H1 (cell line): Measurements from ENCODE around the gene BACE2.

ENCODE experiments used
- CEBPB ChIP-seq: IDR thresholded peaks from 2 replicates; pipeline ENCODE4 v1.6.1; 2012; ENCODE audit warnings: low read depth, low read length
- EP300 ChIP-seq, 2 experiments: IDR thresholded peaks; 1 replicate in 1 of 2; 2 replicates in 1 of 2; pipeline ENCODE4 v1.6.1; 2011 to 2012; ENCODE audit warnings: low read depth in 2 of 2, low read length in 2 of 2, mild to moderate bottlenecking in 2 of 2, borderline replicate concordance in 1 of 2, inconsistent platforms in 1 of 2, moderate library complexity in 1 of 2
- EZH2 ChIP-seq: fragments of 200-600 bp; sonication (generic); IDR thresholded peaks from 2 replicates; pipeline ENCODE4 v1.7.1; 2012; ENCODE audit warnings: low read depth, mild to moderate bottlenecking, moderate library complexity, low read length, inconsistent platforms; ENCODE audit not compliant: severe bottlenecking
- POLR2A ChIP-seq, 2 experiments: IDR thresholded peaks; 1 replicate in 1 of 2; 2 replicates in 1 of 2; pipeline ENCODE4 v1.6.1; 2011; ENCODE audit warnings: low read depth in 2 of 2, low read length in 2 of 2, mild to moderate bottlenecking in 2 of 2; ENCODE audit errors: control extremely low read depth in 1 of 2
- POLR2AphosphoS5 ChIP-seq: IDR thresholded peaks from 2 replicates; pipeline ENCODE4 v1.6.1; 2011; ENCODE audit warnings: low read depth, low read length
- RFX5 ChIP-seq: IDR thresholded peaks from 2 replicates; pipeline ENCODE4 v1.6.1; 2011; ENCODE audit warnings: low read depth, low read length, improper control_type of control experiment, borderline replicate concordance
- RXRA ChIP-seq: IDR thresholded peaks from 2 replicates; pipeline ENCODE4 v1.6.1; 2011; ENCODE audit warnings: low read depth, mild to moderate bottlenecking, low read length, moderate library complexity; ENCODE audit not compliant: insufficient read depth
- SP4 ChIP-seq: IDR thresholded peaks from 2 replicates; pipeline ENCODE4 v1.6.1; 2012; ENCODE audit warnings: low read length, inconsistent platforms
- TCF12 ChIP-seq: IDR thresholded peaks from 2 replicates; pipeline ENCODE4 v1.6.1; 2011; ENCODE audit warnings: low read depth, mild to moderate bottlenecking, low read length
- YY1 ChIP-seq: IDR thresholded peaks from 2 replicates; pipeline ENCODE4 v1.6.1; 2011; ENCODE audit warnings: low read depth, mild to moderate bottlenecking, low read length
- ZNF274 ChIP-seq: IDR thresholded peaks from 2 replicates; pipeline ENCODE4 v1.7.0; 2012; ENCODE audit warnings: low read length, borderline replicate concordance; ENCODE audit errors: extremely low read depth
- TF ChIP-seq, protein P1 (sequence below), 3 experiments: IDR thresholded peaks; 1 replicate in 2 of 3; 2 replicates in 1 of 3; pipeline versions ENCODE4 v1.5.1 to v1.6.1; 2011; ENCODE audit warnings: low read length in 3 of 3, mild to moderate bottlenecking in 3 of 3, inconsistent platforms in 2 of 3, low read depth in 1 of 3, moderate library complexity in 1 of 3; ENCODE audit not compliant: insufficient read depth in 1 of 3; ENCODE audit errors: control extremely low read depth in 1 of 3
- TF ChIP-seq, protein P2 (sequence below): IDR thresholded peaks from 2 replicates; pipeline ENCODE4 v1.6.1; 2011; ENCODE audit warnings: low read length, improper control_type of control experiment
- TF ChIP-seq, protein P3 (sequence below): IDR thresholded peaks from 2 replicates; pipeline ENCODE4 v1.6.1; 2012; ENCODE audit warnings: low read length, inconsistent platforms

DNA sequence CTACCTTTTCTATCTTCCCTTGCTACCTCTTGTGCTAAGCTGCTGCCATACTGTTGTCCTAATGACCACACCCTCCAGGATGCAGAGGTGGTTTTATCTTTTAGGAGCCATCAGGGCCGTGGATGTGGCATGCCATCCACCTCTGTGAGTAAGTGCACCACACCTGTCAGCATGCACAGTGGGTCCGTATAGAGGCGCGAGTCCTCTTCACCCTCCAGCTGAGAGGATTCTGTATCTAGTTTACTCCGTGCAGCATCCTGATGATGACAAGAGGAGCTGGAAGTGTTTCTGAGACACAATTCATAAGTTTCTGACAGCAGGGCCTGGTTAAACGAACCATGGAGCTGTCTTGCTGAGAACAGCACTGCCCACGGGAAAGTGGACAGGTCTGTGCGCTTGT is 159.8 kb downstream of the BACE2 start:
- TF ChIP-seq SP4 (no peak), EZH2 (no peak), POLR2A (IDR thresholded peaks at IDR 0.05; ENCODE audit: control extremely low read depth in 1 of 2, low read depth in 2 of 2, low read length in 2 of 2) (no peak), RXRA (no peak), RFX5 (no peak), ZNF274 (no peak), CEBPB (no peak), TCF12 (no peak), POLR2AphosphoS5 (no peak), EP300 (IDR thresholded peaks at IDR 0.05; ENCODE audit: borderline replicate concordance in 1 of 2, low read depth in 2 of 2, low read length in 2 of 2) (no peak), YY1 (no peak)
- TF ChIP-seq, protein P1, sequence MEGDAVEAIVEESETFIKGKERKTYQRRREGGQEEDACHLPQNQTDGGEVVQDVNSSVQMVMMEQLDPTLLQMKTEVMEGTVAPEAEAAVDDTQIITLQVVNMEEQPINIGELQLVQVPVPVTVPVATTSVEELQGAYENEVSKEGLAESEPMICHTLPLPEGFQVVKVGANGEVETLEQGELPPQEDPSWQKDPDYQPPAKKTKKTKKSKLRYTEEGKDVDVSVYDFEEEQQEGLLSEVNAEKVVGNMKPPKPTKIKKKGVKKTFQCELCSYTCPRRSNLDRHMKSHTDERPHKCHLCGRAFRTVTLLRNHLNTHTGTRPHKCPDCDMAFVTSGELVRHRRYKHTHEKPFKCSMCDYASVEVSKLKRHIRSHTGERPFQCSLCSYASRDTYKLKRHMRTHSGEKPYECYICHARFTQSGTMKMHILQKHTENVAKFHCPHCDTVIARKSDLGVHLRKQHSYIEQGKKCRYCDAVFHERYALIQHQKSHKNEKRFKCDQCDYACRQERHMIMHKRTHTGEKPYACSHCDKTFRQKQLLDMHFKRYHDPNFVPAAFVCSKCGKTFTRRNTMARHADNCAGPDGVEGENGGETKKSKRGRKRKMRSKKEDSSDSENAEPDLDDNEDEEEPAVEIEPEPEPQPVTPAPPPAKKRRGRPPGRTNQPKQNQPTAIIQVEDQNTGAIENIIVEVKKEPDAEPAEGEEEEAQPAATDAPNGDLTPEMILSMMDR (IDR thresholded peaks at IDR 0.05; ENCODE audit: control extremely low read depth in 1 of 3, insufficient read depth in 1 of 3, low read depth in 1 of 3, low read length in 3 of 3) = no peak
- TF ChIP-seq, protein P2, sequence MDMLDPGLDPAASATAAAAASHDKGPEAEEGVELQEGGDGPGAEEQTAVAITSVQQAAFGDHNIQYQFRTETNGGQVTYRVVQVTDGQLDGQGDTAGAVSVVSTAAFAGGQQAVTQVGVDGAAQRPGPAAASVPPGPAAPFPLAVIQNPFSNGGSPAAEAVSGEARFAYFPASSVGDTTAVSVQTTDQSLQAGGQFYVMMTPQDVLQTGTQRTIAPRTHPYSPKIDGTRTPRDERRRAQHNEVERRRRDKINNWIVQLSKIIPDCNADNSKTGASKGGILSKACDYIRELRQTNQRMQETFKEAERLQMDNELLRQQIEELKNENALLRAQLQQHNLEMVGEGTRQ = no peak
- TF ChIP-seq, protein P3, sequence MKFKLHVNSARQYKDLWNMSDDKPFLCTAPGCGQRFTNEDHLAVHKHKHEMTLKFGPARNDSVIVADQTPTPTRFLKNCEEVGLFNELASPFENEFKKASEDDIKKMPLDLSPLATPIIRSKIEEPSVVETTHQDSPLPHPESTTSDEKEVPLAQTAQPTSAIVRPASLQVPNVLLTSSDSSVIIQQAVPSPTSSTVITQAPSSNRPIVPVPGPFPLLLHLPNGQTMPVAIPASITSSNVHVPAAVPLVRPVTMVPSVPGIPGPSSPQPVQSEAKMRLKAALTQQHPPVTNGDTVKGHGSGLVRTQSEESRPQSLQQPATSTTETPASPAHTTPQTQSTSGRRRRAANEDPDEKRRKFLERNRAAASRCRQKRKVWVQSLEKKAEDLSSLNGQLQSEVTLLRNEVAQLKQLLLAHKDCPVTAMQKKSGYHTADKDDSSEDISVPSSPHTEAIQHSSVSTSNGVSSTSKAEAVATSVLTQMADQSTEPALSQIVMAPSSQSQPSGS = no peak
